ENCODE measurements around the gene CCDC159. TPM values are rescaled to one million over a fixed set of nuclear protein-coding genes. Genes with fewer than 3 reads are reported as not detected.
A peak's percentile ranks its signal among the peaks of the same experiment; 100 is the strongest.

CCDC159 gene
- polyA plus RNA-seq, 1 of the 3 experiments (the other 2 are of a cell fraction) = 25.2 TPM

DNA sequence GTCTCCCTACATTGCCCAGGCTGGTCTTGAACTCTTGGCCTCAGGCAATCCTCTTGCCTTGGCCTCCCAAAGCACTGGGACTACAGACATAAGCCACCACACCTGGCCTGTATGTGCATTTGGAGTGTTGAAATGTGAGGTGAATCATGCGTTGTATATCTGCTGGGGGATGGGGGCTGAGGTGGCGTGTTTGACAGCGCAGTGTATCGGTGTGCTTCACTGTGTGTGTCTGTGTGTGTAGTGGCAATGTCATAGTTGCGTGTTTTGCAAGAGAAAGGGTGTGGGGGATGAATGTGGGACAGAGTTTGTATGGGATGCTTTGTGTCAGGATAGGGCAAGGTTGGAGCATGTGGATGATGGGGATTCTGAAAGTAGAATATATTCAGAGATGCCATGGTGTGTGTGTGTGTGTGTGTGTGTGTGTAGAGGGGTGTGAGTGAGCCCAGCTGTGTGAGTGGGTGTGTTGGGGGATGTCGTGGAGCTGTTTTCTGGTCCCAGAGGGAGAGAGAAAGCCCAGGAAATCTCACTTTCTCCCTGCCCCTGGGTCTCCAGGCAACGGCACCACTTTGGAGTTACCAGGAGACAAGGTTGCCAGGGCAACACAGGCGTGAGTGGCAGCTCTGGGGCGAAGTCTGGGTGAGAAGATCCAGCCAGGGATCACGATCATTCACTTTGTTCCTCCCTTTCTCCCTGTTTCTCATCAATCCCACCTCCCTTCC, 27.0 kb downstream of the CCDC159 start:
- Histone ChIP-seq H2AFZ (ENCODE audit: low read depth) (peak overlapping the region; percentile 4; the same call in 1 of the 2 replicates), H3F3A (replicated peaks; ENCODE audit: insufficient read depth) (peaks cover 22% of the 10 kb centered on the region), H3K4me2 (peak overlapping the region; percentile 84), H3K27me3 (ENCODE audit: insufficient read depth) (no peaks in the 10 kb centered on the region), H3K9me3 (no peaks in the 10 kb centered on the region), H3K27ac (ENCODE audit: low read depth in 2 of 2, low read length in 1 of 2) (peak overlapping the region; percentile 19 to 72; a peak in 3 of 4 replicates), H3K4me3 (ENCODE audit: low read depth in 2 of 2, low read length in 1 of 2) (peak overlapping the region; percentile 58 to 62; a peak in 3 of 4 replicates), H4K20me1 (ENCODE audit: insufficient read depth) (no peaks in the 10 kb centered on the region), H3K36me3 (replicated peaks in 1 of 2; ENCODE audit: control insufficient read depth in 1 of 2, insufficient read depth in 2 of 2, low read length in 1 of 2) (no peaks in the 10 kb centered on the region), H3K9ac (no peak overlapping the region), H3K79me2 (ENCODE audit: insufficient read depth) (peaks cover 11% of the 10 kb centered on the region), H3K9me2 (no peaks in the 10 kb centered on the region), H3K4me1 (ENCODE audit: control insufficient read depth in 1 of 2, insufficient read depth in 2 of 2, low read depth in 1 of 2, low read length in 1 of 2) (peaks cover 14 to 22% of the 10 kb centered on the region in 2 experiments)
- TF ChIP-seq, protein P1, sequence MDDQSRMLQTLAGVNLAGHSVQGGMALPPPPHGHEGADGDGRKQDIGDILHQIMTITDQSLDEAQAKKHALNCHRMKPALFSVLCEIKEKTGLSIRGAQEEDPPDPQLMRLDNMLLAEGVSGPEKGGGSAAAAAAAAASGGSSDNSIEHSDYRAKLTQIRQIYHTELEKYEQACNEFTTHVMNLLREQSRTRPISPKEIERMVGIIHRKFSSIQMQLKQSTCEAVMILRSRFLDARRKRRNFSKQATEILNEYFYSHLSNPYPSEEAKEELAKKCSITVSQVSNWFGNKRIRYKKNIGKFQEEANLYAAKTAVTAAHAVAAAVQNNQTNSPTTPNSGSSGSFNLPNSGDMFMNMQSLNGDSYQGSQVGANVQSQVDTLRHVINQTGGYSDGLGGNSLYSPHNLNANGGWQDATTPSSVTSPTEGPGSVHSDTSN (IDR thresholded peaks at IDR 0.05) = peak; percentile 89
- no peak for TF ChIP-seq FOSL2 (IDR thresholded peaks at IDR 0.05; ENCODE audit: borderline replicate concordance, low read depth)
- 0 out of 4 replicates have a peak, but pooled peaks of 1 of the 2 experiments have one; percentile 11 for TF ChIP-seq EP300 (IDR thresholded peaks at IDR 0.05; ENCODE audit: borderline replicate concordance in 1 of 2, low read depth in 1 of 2, low read length in 1 of 2)
- TF ChIP-seq TEAD4 (IDR thresholded peaks at IDR 0.05; ENCODE audit: borderline replicate concordance, insufficient read depth) = no peak
- no peak for TF ChIP-seq ELF1 (IDR thresholded peaks at IDR 0.05)
- peak; percentile 99 for TF ChIP-seq MXI1 (IDR thresholded peaks at IDR 0.05; ENCODE audit: low read depth, low read length)
- 0 out of 2 replicates have a peak, but pooled peaks have one; percentile 10 for TF ChIP-seq RAD21 (IDR thresholded peaks at IDR 0.05; ENCODE audit: low read length)
- DNase-seq = peak; percentile 86
- CTCF ChIA-PET = interaction anchor here (0.6 to 5.9 kb wide), 9 partner anchors 10 to 187 kb away, joined by 3 to 66 read pairs (median 4); partner anchors contain the start of genes EPOR and TSPAN16
- 52% methylated on average over 9 of the region's 10 CpGs for WGBS (ENCODE audit: low lambda C conversion rate)
- POLR2A ChIA-PET = interaction anchor here (0.6 to 2.3 kb wide), 4 partner anchors 11 to 73 kb away, joined by 3 to 15 read pairs (median 4); partner anchors contain the start of genes CCDC159, EPOR and TMEM205

DNA sequence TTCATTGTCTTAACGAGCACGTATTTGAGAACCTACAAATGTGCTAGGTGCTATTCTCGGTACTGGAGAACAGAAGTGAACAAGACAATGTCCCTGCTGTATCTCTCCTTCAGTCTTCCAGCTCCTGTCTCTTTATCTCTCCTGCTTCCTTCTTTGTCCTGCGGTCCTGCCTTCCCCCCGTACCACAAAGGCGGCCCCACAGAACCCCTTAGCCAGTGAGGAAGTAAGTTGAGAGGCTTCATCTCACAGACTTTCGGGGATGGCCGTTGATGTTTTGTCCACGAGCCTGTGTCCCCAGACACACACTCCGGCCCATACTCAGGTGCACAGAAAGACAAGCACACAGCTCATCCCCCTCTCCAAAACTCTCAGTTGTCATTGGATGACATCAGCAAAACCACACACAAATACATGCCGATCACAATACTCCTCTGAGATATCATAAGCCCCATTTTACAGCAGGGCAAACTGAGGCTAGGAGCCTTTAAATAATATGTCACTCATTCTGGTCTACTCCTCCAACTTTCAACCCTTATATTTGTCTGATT, 27.6 kb downstream of the CCDC159 start:
- TF ChIP-seq RCOR1 (IDR thresholded peaks at IDR 0.05; ENCODE audit: low read length) (peak; percentile 87; the same call in 1 of the 2 replicates), NRF1 (IDR thresholded peaks at IDR 0.05; ENCODE audit: low read depth, low read length) (no peak)
- Histone ChIP-seq H4K20me1 (ENCODE audit: insufficient read depth) (no peaks in the 10 kb centered on the region), H3K27ac (ENCODE audit: low read depth in 2 of 2, low read length in 1 of 2) (peak overlapping the region; percentile 72 to 88; a peak in 3 of 4 replicates), H3K36me3 (replicated peaks in 1 of 2; ENCODE audit: control insufficient read depth in 1 of 2, insufficient read depth in 2 of 2, low read length in 1 of 2) (no peaks in the 10 kb centered on the region), H3K4me3 (ENCODE audit: low read depth in 2 of 2, low read length in 1 of 2) (peak overlapping the region; percentile 58 to 62), H3K4me1 (ENCODE audit: control insufficient read depth in 1 of 2, insufficient read depth in 2 of 2, low read depth in 1 of 2, low read length in 1 of 2) (peaks cover 16 to 22% of the 10 kb centered on the region in 2 experiments), H3F3A (replicated peaks; ENCODE audit: insufficient read depth) (peaks cover 26% of the 10 kb centered on the region), H2AFZ (ENCODE audit: low read depth) (peak overlapping the region; percentile 4; the same call in 1 of the 2 replicates), H3K27me3 (ENCODE audit: insufficient read depth) (no peaks in the 10 kb centered on the region), H3K4me2 (peak overlapping the region; percentile 84), H3K9me3 (no peaks in the 10 kb centered on the region), H3K9me2 (no peaks in the 10 kb centered on the region), H3K79me2 (ENCODE audit: insufficient read depth) (peaks cover 11% of the 10 kb centered on the region), H3K9ac (peak overlapping the region; percentile 80; the same call in 1 of the 2 replicates)
- CTCF ChIA-PET = interaction anchor here (0.6 to 5.9 kb wide), 12 partner anchors 9 to 186 kb away, joined by 3 to 66 read pairs (median 4); partner anchors contain the start of genes EPOR, ODAD3, PRKCSH and RAB3D
- peak; percentile 21 for DNase-seq
- WGBS (ENCODE audit: low lambda C conversion rate) = 6% methylated on average over 11 of the region's 11 CpGs
- POLR2A ChIA-PET = interaction anchor here (0.6 to 2.3 kb wide), 14 partner anchors 10 to 111 kb away, joined by 3 to 28 read pairs (median 4); partner anchors contain the start of genes CCDC159, ELAVL3, EPOR and ODAD3
